Ascending aorta (tissue), 2 donors: ENCODE results near the gene PTPRE. TPM values are rescaled to one million over a fixed set of nuclear protein-coding genes. Genes with fewer than 3 reads are reported as not detected.

ENCODE experiments used
- DNase-seq, 2 donors: peaks; one replicate each; pipeline ENCODE4 v3.0.0-alpha.2; 2019; ENCODE audit warnings: low spot score in 2 of 2
- H3K27ac ChIP-seq, 2 donors: fragments of 200-600 bp; sonication (generic); one replicate each; pipeline ENCODE4 v1.5.1; 2016 to 2017; ENCODE audit warnings: mild to moderate bottlenecking in 1 of 2
- H3K27me3 ChIP-seq: fragments of 200-600 bp; sonication (generic); one replicate; pipeline ENCODE4 v1.5.1; 2017
- H3K36me3 ChIP-seq, 2 donors: fragments of 200-600 bp; sonication (generic); one replicate each; pipeline ENCODE4 v1.5.1; 2016
- H3K4me1 ChIP-seq, 2 donors: fragments of 200-600 bp; sonication (generic); one replicate each; pipeline ENCODE4 v1.5.1; 2016 to 2017; ENCODE audit warnings: mild to moderate bottlenecking in 1 of 2
- H3K4me3 ChIP-seq, 2 donors: fragments of 200-600 bp; sonication (generic); one replicate each; pipeline ENCODE4 v1.5.1; 2016 to 2017; ENCODE audit warnings: mild to moderate bottlenecking in 1 of 2
- H3K9me3 ChIP-seq, 2 donors: fragments of 200-600 bp; sonication (generic); one replicate each; pipeline ENCODE4 v1.5.1; 2016
- intact Hi-C: fragments of 100-400 bp; cut with DNase I; formaldehyde crosslinking; loops from one replicate; pipeline ENCODE4 v1.15.1; 2023
- total RNA-seq: library from RNA; depleted of rRNA; stranded (reverse); fragments of >200 nt; gene quantifications from one replicate; pipeline ENCODE4 v1.1.0, GENCODE V29; 2016
- TF ChIP-seq, protein P1 (sequence below), 3 experiments: fragments of 200-600 bp in 2 of 3; fragments of 450-650 bp in 1 of 3; sonication (generic) in 2 of 3; IDR thresholded peaks; one replicate each; pipeline ENCODE4 v1.5.1; 2016 to 2019; ENCODE audit warnings: antibody characterized with exemption in 3 of 3, mild to moderate bottlenecking in 1 of 3, moderate library complexity in 1 of 3

The PTPRE gene
- total RNA-seq, 1 donor from 2014 or later = 14.5 TPM

DNA sequence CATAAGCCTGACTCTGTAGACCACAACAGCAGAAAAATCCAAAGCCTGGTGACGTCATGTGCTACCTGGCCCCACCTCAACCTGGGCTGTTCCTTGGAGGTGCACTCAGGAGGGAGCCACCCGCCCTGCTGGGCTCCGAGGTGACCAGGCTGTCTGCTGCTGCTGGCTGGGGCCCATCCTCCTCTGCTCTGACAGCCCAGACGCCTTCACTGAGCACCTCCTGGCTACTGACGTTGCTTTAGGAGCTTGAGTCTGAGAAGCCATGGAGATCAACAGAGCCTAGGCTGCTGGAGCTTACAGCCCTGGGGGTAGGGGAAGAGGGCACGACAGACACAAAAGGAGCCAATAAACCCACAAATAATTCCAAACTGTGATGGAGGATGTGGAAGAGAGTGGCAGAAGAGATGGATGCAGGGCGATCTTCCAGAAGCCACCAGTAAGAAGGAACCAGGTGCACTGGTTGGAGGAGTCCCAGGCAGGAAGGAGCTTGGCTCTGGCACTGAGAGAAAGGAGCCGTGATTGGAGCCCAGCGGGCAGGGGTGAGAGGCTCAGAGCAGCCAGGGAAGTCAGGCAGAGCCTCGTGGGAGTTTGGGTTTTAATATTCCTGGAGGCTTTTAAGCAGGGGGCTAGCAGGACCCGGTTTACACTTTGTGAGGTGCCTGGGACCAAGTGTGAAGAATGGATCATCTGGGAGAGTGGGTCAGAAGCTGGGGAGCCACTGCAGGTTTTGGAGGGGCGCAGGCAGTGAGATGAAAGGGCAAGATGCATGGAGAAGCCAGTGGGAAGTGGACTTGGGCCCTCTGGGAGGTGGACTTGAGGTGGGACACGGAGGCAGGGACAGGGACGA, 1.7 kb upstream of the PTPRE start:
- no peaks in the 10 kb centered on the region for H3K36me3 ChIP-seq
- TF ChIP-seq, protein P1, sequence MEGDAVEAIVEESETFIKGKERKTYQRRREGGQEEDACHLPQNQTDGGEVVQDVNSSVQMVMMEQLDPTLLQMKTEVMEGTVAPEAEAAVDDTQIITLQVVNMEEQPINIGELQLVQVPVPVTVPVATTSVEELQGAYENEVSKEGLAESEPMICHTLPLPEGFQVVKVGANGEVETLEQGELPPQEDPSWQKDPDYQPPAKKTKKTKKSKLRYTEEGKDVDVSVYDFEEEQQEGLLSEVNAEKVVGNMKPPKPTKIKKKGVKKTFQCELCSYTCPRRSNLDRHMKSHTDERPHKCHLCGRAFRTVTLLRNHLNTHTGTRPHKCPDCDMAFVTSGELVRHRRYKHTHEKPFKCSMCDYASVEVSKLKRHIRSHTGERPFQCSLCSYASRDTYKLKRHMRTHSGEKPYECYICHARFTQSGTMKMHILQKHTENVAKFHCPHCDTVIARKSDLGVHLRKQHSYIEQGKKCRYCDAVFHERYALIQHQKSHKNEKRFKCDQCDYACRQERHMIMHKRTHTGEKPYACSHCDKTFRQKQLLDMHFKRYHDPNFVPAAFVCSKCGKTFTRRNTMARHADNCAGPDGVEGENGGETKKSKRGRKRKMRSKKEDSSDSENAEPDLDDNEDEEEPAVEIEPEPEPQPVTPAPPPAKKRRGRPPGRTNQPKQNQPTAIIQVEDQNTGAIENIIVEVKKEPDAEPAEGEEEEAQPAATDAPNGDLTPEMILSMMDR (IDR thresholded peaks at IDR 0.05) = no peak
- intact Hi-C loops = loop anchor here (5.0 kb wide), 2 partner anchors 72 to 87 kb away; no protein-coding TSS in a partner anchor

DNA sequence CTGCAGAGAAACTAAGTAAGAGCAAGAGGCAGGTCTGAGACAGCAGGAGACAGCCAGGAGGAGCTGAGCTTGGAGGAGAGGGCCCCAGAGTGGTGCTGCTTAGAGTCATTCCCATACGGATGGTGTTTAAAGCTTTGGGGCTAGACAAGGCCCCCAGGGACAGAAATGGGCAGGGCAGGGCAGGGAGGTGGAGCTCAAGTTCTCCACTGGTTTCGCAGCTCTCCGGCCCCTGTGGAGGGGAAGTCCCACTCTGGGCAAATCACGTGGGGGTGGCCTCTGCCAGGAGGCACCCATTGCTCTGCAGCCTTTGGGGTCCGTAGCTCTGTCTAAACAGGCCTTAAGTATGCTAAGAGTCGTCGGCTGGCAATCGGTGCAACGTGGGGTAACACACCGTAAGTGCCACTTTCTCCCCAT, 1.0 kb upstream of the PTPRE start:
- intact Hi-C loops = loop anchor here (1.0 to 5.0 kb wide), 3 partner anchors 71 to 105 kb away; no protein-coding TSS in a partner anchor
- TF ChIP-seq, protein P1 (IDR thresholded peaks at IDR 0.05) = no peak
- Histone ChIP-seq H3K4me3 (no peak overlapping the region), H3K36me3 (no peaks in the 10 kb centered on the region), H3K9me3 (no peaks in the 10 kb centered on the region), H3K4me1 (peaks cover 0 to 11% of the 10 kb centered on the region in 2 donors), H3K27ac (no peak overlapping the region), H3K27me3 (no peaks in the 10 kb centered on the region)
- no peak for DNase-seq

More for the DNA sequence above, 1.7 kb upstream of the PTPRE start:
- DNase-seq = no peak
- H3K27me3 ChIP-seq = no peaks in the 10 kb centered on the region
- H3K4me3 ChIP-seq = no peak overlapping the region
- peaks cover 0 to 11% of the 10 kb centered on the region in 2 donors for H3K4me1 ChIP-seq
- H3K9me3 ChIP-seq = no peaks in the 10 kb centered on the region
- no peak overlapping the region for H3K27ac ChIP-seq

DNA sequence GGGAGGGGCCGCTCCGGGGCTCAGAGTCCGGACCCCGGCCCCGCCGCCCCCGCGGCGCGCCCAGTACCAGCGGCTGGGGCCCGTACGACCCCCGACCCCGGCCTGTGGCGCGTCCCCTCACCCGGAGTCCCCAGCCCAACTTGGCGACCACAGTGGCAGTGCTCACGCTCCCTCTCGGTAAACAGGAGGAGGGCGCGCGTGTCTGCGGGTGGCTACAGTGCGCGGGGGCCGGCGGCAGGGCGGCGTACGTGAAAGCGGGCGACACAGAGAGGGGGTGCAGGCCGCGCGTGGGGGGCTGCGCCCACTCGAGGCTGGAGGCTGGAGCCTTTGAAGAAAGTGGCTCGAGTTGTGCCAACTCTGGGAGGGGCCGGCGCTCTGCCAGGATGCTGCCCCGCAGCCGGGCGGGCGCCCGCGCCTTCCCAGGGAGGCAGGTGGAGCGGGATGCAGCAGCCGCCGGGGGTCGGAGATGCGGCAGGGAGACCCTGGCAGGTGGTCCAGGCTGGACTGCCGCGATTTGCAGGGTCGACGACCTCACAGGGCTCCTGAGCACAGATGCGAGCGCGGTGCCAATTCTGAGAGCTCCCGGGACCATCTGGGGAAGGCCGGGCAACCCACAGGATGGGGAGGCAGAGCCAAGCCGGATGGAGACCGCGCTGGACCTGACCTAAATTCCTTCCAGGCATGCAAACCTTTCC, 655 bp downstream of the PTPRE start:
- peak overlapping the region; percentile 72 to 91 for H3K27ac ChIP-seq
- TF ChIP-seq, protein P1 (IDR thresholded peaks at IDR 0.05) = peak in 1 of 3 experiments; percentile 21
- no peaks in the 10 kb centered on the region for H3K9me3 ChIP-seq
- H3K4me1 ChIP-seq = peaks cover 0 to 11% of the 10 kb centered on the region in 2 donors
- peak in 1 of 2 donors; percentile 76 for DNase-seq
- no peaks in the 10 kb centered on the region for H3K36me3 ChIP-seq
- intact Hi-C loops = loop anchor here (1.0 to 5.0 kb wide), 4 partner anchors 13 to 162 kb away; no protein-coding TSS in a partner anchor
- peak overlapping the region; percentile 67 to 88 for H3K4me3 ChIP-seq
- no peaks in the 10 kb centered on the region for H3K27me3 ChIP-seq

DNA sequence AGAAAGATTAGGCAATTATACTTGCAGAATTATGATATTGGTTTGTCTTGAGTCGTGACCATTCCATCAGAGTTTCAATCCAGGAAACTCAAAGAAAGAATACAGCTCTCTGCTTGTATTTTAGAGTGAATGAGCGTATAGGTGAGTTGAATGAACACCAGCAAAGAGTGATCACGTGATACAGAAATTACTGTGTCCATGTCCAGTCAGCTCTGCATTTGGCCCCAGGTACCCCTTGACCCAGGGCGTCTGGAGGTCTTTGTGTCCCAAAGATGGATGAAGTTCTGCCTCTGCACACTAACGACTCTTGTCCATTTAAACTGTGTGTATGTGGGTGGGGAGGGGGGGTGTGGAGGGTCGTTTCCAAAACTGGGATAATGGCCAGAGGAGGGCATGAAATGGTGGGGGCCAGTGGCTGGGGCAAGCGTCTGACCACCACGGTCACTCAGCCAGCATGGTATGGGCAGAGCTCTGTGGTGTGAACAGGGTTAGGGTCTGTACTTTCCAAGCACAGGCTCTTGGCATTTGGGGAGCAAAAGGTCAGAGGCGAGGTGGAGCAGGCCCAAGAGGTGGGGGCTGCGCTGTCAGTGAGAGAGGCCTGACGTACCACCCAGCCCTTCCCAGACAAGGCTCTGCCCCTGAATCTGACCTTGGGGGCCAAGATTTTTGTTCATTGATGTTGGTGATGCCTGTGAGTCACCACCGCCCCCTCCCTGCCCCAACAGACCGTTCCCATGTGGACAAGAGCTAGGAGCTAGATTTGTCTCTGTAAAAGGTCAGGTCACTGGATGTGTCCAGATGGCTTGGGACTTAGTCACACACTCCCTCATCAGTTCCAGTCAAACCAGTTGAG, 1.4 kb downstream of the PTPRE start:
- Histone ChIP-seq H3K27me3 (no peaks in the 10 kb centered on the region), H3K36me3 (no peaks in the 10 kb centered on the region), H3K9me3 (no peaks in the 10 kb centered on the region), H3K4me1 (peaks cover 0 to 11% of the 10 kb centered on the region in 2 donors), H3K27ac (peak overlapping the region; percentile 72 to 91), H3K4me3 (peak overlapping the region; percentile 67 to 88)
- intact Hi-C loops = loop anchor here (5.0 kb wide), 2 partner anchors 69 to 84 kb away; no protein-coding TSS in a partner anchor
- TF ChIP-seq, protein P1 (IDR thresholded peaks at IDR 0.05) = no peak
- no peak for DNase-seq

DNA sequence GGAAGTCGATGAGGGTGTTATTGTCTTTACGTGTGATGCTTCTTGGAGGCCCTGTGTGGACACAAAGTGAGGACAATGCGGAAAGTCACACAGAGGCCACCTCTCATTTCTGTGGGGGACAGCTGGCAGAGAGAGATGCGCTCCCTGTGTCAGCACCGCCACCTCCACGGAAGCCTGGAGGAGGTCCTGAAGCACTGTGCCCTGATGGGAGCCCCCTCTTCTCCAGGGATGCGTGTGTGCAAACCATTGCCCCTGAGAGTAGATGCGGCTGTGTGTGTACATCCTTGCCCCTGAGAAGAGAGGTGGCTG, 2.0 kb downstream of the PTPRE start:
- H3K4me3 ChIP-seq = no peak overlapping the region
- no peak overlapping the region for H3K27ac ChIP-seq
- intact Hi-C loops = loop anchor here (5.0 kb wide), 2 partner anchors 68 to 83 kb away; no protein-coding TSS in a partner anchor
- peaks cover 0 to 11% of the 10 kb centered on the region in 2 donors for H3K4me1 ChIP-seq
- no peaks in the 10 kb centered on the region for H3K27me3 ChIP-seq
- H3K9me3 ChIP-seq = no peaks in the 10 kb centered on the region
- DNase-seq = no peak
- H3K36me3 ChIP-seq = no peaks in the 10 kb centered on the region
- TF ChIP-seq, protein P1 (IDR thresholded peaks at IDR 0.05) = no peak
